HL-60 (cell line): Measurements from ENCODE around the gene DPF3.
"Not testable (repeated sequence)": the region's sequence is repeated elsewhere in the genome, so short reads cannot be mapped to it uniquely, and the experiment has no call there.

Experiments
- DNase-seq, 2 experiments: peaks; one replicate each; pipeline ENCODE4 v3.0.0-alpha.2; 2010 to 2020; ENCODE audit warnings: low read depth in 1 of 2, low spot score in 1 of 2
- H3K27ac ChIP-seq: fragments of 250-450 bp; sonication (Bioruptor Pico); replicated peaks from 2 replicates; pipeline ENCODE4 v1.5.1; 2020; ENCODE audit warnings: mild to moderate bottlenecking, moderate library complexity
- H3K27me3 ChIP-seq: fragments of 250-450 bp; sonication (Bioruptor Pico); 2 replicates; pipeline ENCODE4 v1.5.1; 2021; ENCODE audit warnings: mild to moderate bottlenecking, moderate library complexity; ENCODE audit not compliant: insufficient read depth, poor library complexity, severe bottlenecking
- H3K4me3 ChIP-seq: replicated peaks from 2 replicates; pipeline ENCODE4 v1.5.1; 2011; ENCODE audit warnings: mild to moderate bottlenecking, control low read depth, low read length; ENCODE audit not compliant: insufficient read depth
- CTCF ChIP-seq: IDR thresholded peaks from one replicate; pipeline ENCODE4 v1.5.1; 2011; ENCODE audit warnings: low read length, control low read depth, inconsistent platforms; ENCODE audit not compliant: insufficient read depth
- GABPA ChIP-seq: IDR thresholded peaks from 2 replicates; pipeline ENCODE4 v1.6.1; 2012; ENCODE audit warnings: low read depth
- POLR2AphosphoS5 ChIP-seq: IDR thresholded peaks from 2 replicates; pipeline ENCODE4 v1.6.1; 2012; ENCODE audit warnings: low read depth
- REST ChIP-seq: IDR thresholded peaks from 2 replicates; pipeline ENCODE4 v1.6.1; 2012; ENCODE audit warnings: low read depth; ENCODE audit not compliant: insufficient replicate concordance
- SPI1 ChIP-seq: IDR thresholded peaks from 2 replicates; pipeline ENCODE4 v1.6.1; 2012; ENCODE audit warnings: low read depth, mild to moderate bottlenecking, borderline replicate concordance

The DPF3 gene

GRCh38 chr14:72876005-72876709 is 17.7 kb downstream of the DPF3 start:
- DNase-seq: no peak
- Histone ChIP-seq H3K4me3 (no peak overlapping the region), H3K27ac (no peak overlapping the region), H3K27me3 (no peaks in the 10 kb centered on the region)
- TF ChIP-seq GABPA (no peak), REST (no peak), POLR2AphosphoS5 (no peak), CTCF (no peak), SPI1 (no peak)

GRCh38 chr14:72870878-72871277 is 23.0 kb downstream of the DPF3 start:
- H3K4me3 ChIP-seq, DNase-seq, H3K27me3 ChIP-seq, H3K27ac ChIP-seq: not testable (repeated sequence)

- Histone ChIP-seq H3K27ac (no peak overlapping the region), H3K4me3 (no peak overlapping the region), H3K27me3 (no peaks in the 10 kb centered on the region)
- DNase-seq: no peak
- TF ChIP-seq SPI1: no peak
- TF ChIP-seq CTCF: no peak
- no peak for TF ChIP-seq REST
- TF ChIP-seq POLR2AphosphoS5: no peak
- TF ChIP-seq GABPA: no peak
Measured at GRCh38 chr14:72869407-72870329, 24.2 kb downstream of the DPF3 start.

- no peaks in the 10 kb centered on the region for H3K27me3 ChIP-seq
- H3K4me3 ChIP-seq: no peak overlapping the region
- DNase-seq: no peak
- H3K27ac ChIP-seq: no peak overlapping the region
- no peak for TF ChIP-seq POLR2AphosphoS5
- TF ChIP-seq REST: no peak
- TF ChIP-seq CTCF: no peak
- TF ChIP-seq GABPA: no peak
- no peak for TF ChIP-seq SPI1
Measured at GRCh38 chr14:72868500-72868899, 25.4 kb downstream of the DPF3 start.
